HG03432 (cell line): ENCODE data around the gene FAM149B1.

ENCODE experiments used
- ATAC-seq: cut with Tn5 transposase; IDR thresholded peaks from one replicate; pipeline ENCODE4 v1.9.1; 2021; ENCODE audit warnings: mild to moderate bottlenecking, moderate library complexity; ENCODE audit not compliant: unreplicated experiment

The FAM149B1 gene

GRCh38 chr10:73263693-73264347, 95.9 kb downstream of the FAM149B1 start:
- ATAC-seq, result no peak

- no peak for ATAC-seq
These were observed 96.5 kb downstream of the FAM149B1 start for GRCh38 chr10:73264423-73264822.

- ATAC-seq, result no peak
These were observed 113.2 kb downstream of the FAM149B1 start for GRCh38 chr10:73281097-73281496.

- no peak for ATAC-seq
These were observed 119.5 kb downstream of the FAM149B1 start for GRCh38 chr10:73287441-73287840.

- no peak for ATAC-seq
These were observed 122.0 kb downstream of the FAM149B1 start for GRCh38 chr10:73289958-73290357.

GRCh38 chr10:73293461-73293860, 125.5 kb downstream of the FAM149B1 start:
- no peak for ATAC-seq
